NCI-H524 (cell line): Measurements from ENCODE around the gene GLRX.
"Not testable (repeated sequence)": the region's sequence is repeated elsewhere in the genome, so short reads cannot be mapped to it uniquely, and the experiment has no call there.

Experiments used
- DNase-seq, 2 experiments: peaks; one replicate each; lab custom pipeline; 2025; lab: John Stamatoyannopoulos, UW

GLRX gene

DNA sequence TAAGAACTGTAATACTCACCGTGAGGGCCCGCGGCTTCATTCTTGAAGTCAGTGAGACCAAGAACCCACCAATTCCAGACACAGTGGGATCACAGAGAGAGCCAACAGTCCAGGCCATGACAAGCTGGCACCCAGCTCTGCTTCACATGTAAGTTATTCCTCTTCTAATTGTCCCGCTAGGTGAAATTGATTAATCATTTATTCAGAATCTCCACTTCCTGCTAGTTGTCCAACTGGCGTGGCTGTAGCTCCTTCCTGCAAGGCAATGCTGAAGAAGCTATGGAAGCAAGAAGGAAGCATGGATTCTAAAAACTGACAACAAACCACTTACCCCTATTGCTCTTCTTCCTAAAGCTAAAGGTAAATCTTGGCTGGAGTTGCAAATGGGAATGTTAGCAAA is 30.0 kb upstream of the GLRX start:
- DNase-seq = no peak

DNA sequence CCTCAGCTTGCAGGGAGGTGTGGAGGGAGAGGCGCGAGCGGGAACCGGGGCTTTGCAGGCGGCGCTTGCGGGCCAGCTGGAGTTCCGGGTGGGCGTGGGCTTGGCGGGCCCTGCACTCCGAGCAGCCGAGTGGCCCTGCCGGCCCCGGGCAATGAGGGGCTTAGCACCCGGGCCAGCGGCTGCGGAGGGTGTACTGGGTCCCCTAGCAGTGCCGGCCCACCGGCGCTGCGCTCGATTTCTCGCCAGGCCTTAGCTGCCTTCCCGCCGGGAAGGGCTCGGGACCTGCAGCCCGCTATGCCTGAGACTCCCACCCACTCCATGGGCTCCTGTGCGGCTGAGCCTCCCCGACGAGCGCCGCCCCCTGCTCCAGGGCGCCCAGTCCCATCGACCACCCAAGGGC is 28.6 kb upstream of the GLRX start:
- not testable (repeated sequence) for DNase-seq

DNA sequence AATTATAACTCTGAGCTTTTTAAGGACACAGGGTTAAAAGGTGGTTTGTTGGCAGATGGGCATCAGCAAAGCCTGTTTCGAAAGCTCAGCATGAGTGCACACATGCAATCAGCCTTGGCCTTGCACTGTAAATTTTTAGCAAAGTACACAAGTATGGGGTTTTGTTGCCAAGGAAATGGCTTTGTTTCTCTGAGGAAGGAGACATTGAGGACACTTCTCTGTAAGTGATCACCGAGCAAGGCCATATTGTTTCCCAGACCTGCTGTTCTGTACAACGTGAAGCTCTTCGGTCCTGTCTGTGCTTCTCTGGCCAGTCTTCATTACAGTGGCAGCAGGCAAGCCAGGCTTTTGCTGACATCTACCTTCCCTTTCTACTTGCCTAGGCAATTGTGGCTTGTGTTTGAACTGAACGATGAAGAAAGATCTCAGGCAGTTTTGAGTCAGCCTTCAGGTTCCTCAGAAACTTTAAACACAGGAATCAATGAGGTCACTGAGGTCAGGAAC is 27.9 kb upstream of the GLRX start:
- DNase-seq = no peak

DNA sequence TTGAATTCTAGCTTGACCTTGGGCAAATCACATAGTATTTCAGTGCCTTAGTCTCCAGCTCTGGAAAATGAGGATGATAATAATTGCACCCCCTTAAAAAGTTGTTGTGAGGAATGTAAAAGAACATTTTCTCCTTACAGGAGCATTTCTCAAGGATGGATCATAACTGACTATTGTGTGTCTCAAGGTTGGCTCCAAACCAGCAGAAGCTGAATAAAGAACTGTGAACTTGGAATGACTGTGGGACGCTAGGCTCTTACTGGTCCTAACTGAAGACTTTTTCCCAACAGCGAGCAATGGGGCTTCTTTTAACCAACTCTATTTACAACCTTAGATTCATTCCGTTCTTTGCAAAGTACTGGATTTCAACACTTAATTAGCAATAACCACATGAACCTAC is 26.2 kb upstream of the GLRX start:
- DNase-seq = no peak

DNA sequence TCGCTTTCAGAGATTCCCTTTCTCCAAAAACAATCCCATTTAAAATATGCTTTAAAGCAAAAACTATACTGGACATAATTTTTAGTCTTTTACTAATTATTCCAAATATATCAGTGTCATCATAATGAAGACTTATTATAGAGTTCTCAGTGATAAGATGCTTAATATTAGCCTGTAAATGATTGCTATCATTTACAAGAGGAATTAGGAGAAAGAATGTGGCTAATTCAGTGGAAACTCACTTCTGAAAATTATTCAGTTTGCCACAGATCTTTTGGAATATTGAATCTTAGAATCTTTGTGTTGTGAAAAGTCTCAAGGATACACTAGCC is 24.7 kb upstream of the GLRX start:
- no peak for DNase-seq

DNA sequence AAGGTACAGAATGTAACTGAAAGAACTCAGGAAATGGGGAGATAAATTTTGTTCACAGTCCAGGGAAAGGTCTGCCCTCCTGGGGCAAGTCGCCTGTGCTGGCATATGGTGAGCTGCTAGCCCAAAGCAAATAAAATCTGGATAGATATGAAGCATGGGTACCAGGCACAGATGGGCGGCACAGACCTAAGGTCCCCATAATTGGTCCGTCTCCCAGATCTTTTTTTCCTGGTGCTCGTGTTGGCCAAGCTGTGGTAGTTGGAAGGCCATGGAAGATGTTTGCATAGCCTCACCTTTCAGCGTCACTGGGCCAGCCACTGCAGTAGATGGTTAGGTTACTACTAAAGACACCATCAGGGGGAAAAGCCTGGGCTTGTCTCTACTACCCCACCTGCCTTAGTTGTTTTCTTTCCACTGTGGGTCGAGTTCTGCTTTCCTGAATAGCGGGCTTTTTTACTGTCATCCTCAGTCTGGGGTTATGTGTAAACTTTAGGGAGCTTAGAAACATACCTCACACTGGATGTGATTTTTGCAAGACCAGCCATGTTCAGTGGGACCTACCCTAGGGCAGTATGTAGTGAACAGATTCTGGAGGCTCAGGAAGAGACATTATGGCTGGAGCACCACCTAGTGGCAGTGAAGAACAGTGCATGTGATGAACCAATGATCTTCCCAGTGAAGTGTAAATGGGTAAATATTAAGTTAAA is 24.2 kb upstream of the GLRX start:
- DNase-seq = peak; percentile 44 to 66

DNA sequence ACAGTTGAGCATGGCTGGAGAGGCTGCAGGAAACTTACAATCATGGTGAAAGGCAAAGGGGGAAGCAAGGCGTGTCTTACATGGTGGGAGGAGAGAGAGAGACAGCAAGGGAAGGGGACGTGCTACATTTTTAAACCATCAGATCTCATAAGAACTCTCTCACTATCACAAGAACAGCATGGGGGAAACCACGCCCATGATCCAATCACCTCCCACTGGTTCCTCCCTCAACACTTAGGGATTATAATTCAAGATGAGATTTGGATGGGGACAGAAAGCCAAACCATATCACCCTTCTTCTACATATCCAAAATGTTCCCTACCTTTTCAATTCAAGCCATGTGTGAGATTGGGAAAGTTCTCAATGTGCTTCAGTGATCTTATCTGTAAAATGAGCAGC is 22.9 kb upstream of the GLRX start:
- DNase-seq = no peak

DNA sequence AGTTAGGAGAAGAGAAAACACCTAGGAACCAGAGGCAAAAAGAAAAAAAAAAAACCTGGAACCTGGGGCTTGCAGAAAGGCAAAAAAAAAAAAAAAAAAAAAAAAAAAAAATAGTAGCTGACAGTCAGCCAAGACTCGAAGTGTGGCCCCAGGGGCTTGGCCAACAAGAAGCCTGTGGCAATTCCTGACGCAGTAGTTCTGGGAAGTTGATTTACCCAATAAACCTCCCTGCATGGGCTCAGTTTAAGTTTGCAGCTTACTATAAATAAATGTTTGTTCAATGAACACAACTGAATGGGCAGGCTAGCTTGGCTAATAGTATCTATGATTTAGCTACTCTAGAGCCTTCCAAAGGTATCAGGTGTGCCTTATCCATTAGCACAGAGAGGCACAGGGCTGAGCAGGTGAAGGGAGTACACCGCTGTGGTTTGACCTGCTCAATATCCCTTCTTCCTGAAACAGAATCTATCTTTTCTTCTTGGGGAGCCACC is 21.3 kb upstream of the GLRX start:
- no peak for DNase-seq

DNA sequence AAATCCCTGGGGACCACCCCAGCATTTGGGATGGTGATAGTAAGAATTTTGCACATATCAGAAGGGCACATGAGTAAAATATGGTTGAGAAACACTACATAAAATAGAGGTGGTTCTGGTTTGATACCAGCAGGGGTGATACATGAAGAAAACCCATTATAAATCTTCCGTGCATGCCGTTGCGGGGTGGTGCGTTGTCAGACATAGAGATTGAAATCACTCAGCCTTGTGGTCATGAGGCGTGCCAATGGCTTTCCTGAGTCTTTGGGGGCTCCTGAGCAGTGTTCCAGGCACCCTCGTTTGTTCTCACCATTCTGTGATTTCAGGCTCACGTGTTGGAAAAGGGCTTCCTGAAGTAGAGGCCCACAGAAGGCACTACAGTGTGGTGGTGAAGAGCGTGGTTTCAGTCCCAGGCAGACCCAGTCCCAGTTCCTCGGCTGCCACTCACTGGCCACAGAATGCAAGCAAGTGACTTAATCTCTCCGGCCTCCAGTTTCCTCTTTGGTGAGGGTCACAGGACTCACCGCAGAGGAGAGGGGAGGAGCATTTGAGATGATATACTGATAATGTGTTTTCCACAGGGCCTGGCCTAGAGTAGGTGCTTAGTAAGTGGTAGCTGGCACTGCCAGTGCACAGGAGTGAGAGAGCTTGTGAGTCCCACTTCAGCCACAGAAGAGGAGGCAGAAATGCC is 20.5 kb upstream of the GLRX start:
- peak in 1 of 2 experiments; percentile 13 for DNase-seq

DNA sequence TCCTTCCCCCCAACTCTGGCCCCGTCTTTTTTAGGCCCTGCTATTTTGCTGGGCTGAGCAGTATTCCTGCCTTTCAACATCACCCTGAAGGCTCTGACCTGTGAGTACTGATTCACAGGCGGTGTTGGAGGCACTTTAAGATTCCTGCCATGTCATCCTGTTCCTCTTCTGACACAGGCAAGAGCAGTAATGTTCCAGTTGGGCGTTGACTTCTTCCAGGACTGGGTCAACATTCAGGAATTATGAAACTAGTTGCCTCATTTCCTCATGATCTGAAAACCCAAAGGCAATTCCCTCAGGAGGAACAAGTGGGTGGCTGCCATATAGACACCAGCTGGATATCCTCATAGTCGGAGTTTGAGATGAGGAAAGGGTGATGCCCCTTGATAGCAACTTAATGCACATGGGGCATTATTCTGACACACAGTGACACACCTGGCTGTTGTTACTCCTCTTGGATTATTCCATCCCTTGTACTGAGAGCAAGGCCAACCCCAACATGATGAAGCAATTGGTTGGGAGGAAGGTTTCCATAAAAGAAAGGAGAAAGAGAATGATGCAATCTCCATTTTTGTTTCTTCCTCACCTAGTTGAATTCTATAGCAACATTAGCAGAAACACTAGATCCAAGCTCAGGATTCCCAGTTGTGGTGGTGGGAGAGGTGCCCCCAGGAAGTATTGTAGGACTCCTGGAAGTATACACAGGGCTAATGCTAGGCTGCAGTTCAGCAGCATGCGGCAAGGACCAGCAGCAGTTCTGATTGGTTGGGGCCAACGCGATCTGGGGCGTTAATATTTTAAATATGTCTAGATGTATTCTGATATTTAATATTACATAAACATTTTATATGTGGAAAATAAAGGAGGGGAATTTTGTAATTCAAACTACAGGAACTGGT is 19.6 kb upstream of the GLRX start:
- DNase-seq = no peak

DNA sequence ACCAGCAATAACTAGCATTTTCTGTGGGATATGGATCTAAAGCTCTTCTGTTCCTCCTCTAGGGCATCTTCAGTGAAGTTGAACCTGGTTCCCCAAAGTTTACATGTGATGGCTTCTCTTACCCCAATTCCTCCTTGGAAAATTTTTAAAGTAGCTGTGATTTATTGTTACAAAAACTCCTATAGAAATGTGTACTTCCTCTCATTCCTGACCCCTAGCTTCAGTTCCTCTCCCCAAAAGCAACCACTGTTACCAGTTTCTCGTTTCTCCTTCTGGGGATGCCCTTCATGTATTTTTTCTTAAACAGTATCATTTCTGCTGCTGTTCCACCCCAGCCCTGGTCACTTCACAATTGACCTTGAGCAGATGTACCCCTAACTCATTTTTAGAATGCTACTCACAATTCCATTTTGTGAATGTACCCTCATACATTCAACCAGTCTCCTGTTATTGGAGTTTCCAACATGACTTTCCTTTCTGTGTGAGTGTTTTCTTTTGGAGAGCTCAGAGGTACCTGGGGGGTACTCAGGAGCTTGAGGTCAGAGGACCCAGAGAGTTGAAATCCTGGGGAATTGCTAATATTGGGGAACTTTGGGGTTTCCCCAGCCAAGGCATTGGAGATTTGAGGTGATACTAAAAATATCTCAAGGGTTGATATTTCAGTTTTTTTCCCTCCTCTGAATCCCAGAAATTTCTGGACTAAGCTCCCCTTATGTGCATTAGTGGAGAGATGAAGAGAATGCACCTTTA is 18.6 kb upstream of the GLRX start:
- DNase-seq = no peak

DNA sequence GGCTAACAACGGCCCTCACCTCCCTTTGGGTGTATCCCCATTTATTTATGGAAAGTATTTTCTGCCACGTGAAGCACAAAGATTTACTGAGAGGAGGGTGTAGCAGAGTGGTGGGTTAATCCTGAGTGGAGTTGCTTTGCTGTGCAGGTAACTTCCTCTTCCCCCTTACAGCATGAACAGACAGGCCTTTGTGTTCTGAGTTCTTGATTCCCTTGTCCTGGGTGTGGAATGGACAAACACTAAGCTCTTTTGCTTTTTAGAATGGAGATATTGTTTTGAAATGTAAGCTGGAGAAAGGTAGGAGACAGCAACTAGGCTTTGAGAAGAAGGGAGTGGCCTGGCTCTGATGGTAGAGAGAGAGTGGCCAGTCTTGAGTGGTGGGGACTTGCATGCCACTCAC is 17.1 kb upstream of the GLRX start:
- DNase-seq = no peak

DNA sequence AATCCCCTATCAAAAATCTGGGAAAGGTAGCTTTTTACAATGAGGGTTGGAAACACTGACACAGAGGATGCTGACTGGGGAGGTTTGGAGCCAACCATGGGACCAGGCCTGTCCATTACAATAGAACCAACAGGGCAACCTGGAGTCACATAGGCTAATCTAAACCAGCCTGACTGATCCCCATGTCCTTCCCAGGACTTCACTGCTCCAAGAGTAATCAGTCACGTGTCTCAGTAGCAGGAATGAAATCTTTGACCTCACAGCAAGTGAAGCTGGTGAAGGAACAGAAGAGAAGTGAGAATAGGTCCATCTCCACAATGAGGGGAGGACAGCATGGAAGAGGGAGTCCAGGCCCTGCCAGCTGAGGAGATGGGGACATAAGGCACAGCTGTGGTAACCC is 16.0 kb upstream of the GLRX start:
- DNase-seq = no peak

DNA sequence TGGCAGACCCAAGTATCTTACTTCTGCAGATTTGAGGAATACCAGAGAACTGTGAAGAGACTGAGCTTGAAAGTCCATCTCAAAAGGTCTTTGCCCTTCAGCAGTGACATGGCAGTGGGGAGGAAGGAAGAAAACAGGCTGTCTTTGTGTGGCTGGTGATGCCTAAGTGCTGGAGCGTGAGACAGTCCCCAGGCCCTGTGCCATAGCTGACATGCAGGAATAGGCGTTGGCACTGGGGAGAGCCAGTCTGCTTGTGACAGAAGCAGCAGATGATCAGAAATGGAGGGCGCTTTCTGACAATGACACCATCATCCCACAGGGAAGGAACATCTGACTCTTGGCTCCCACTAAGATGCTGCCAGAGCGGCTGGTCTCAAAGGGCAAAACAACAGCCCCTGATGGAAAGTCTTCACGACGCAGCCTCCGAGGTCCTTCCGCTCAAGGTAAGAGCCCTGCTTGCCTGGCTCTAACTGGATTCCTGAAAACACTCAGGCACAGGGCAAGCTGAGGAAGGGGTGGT is 15.5 kb upstream of the GLRX start:
- no peak for DNase-seq

DNA sequence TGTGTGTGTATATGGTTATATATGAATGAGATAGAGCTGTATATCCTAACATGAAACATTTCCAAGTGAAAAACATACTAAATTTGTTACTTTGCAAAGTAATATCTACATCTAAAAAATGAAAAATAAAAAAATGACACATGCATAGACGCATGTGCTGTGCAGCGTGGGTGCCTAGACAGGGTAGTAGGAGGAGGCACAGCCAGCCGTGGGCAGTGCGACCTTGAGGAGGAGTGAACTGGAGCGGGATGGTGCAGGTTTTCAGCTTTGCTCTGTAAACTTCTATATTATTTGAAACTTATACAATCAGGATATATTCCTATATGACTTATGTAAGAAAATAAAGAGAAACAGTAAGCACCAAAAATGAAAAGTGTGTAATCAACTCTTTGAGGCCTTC is 15.0 kb upstream of the GLRX start:
- DNase-seq = no peak

DNA sequence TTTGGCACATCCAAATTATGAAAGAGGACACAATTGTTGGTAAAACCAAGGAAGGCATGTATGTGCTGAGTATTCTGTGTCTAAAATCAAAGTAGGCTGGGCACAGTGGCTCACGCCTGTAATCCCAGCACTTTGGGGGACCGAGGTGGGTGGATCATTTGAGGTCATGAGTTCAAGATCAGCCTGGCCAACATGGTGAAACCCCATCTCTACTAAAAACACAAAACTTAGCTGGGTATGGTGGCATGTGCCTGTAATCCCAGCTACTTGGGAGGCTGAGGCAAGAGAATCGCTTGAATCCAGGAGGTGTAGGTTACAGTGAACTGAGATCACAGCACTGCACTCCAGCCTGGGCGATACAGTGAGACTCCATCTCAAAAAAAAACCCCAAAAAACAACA is 14.4 kb upstream of the GLRX start:
- not testable (repeated sequence) for DNase-seq

DNA sequence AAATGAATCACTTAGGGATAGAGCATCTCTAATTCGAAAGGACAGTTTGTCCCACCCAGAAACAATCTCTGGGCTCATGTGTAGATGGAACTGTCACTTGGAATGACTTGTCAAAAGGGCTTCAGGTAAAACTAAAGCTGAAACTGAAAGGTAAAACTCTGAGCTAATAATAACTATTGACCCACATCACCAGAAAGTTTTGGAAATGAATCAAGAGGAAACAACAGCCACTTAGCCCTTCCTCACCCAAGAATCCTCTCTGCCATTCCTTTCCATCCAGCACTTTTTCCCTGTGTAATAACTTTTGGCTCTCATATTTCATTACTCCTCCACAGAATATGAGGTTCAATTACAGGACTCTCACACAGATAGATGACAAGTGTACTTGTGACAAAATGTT is 14.0 kb upstream of the GLRX start:
- DNase-seq = no peak

DNA sequence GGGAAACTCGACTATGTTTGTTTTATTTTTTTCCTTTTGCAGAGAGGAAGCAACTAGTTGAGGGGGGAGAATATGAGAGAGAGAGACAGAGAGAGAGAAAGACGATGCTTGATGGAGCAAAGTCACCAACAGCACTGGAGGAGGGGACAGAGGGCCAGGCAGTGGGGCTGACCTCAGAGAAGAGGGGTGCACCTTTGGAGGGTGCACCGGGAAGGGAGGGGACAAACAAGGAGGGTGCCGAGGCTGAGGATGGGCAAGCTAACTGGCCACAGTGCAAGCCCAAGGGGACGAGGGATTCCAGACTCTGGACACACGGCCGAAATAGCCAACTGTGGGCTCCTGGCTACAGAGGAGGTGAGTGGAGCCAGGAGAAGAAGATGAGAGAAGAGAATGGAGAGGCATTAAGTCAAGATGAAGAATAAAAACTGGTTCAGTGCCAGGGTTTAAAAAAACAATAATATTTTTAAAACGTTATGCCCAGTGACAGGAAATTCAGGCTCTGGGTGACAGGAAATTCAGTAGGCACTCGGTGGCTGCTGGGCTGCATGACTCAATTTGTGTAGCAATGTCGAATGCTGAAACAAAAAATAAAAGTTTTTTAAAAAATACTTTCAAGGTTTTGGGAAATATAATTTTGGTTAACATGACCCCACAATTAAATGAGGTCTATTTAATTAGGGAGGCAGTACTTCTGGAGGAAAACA is 13.3 kb upstream of the GLRX start:
- no peak for DNase-seq

DNA sequence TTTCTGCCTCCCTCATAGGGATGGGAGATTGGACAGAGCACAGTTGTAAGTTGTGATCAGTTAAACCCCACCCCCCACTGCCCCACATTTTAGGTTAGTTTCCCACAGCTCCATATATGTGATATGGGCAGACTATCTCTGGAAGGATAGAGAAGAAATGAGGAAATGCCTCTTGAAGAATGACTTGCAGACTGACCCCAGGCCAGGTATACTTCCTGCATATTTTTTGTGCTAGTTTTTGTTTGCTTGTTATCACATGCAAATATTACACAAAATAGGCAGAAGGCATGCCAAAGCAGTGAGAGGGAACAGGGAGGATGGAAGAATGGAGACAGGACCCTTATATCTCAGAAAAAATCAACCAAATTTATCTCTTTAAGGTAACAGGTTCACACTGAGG is 10.1 kb upstream of the GLRX start:
- DNase-seq = no peak

DNA sequence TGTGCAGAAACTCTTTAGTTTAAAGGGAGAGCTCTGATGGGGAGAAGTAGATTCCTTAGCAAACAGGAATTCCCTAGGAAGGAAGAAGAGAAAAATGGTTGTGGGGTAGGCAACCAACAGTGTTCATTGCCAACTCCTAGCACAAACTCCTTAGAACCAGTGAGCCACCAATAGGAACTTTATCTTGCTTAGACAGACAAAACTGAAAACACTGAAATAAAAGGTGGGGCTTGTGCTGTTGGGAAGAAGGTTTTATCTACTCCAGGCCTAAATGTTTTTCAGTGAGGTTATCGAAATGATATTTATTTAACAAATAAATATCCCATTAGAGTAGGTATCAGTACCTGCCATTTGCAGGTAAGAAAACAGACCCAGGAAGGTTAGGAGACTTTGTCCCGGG is 7.7 kb upstream of the GLRX start:
- no peak for DNase-seq

DNA sequence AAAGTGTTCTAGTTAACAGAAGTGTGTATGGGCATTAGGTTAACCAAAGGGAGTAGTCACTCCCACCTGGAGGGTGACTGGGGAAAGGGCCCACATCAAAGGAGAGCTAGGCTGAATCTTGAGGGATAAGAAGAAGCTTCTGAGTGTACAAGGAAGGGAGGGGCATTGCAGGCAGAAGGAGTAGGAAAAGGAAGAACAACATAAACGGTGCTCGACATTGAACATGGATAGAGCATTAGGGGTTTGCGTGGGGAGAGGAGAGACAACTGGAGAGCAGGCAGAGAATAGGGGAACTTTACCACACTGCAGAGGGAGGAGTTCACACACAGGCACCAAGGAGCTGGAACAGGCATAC is 5.3 kb upstream of the GLRX start:
- no peak for DNase-seq
